HG03439 (cell line): ENCODE results near the gene LRP8.

Experiments
- ATAC-seq: cut with Tn5 transposase; IDR thresholded peaks from one replicate; pipeline ENCODE4 v1.9.1; 2021; ENCODE audit warnings: mild to moderate bottlenecking, moderate library complexity; ENCODE audit not compliant: unreplicated experiment

LRP8 gene

GRCh38 chr1:53308506-53308905 is 19.4 kb downstream of the LRP8 start:
- ATAC-seq: no peak

- ATAC-seq: no peak
Observed at GRCh38 chr1:53307037-53307436, 20.8 kb downstream of the LRP8 start.

GRCh38 chr1:53306168-53306567 is 21.7 kb downstream of the LRP8 start:
- no peak for ATAC-seq

GRCh38 chr1:53305650-53306049 is 22.2 kb downstream of the LRP8 start:
- no peak for ATAC-seq

GRCh38 chr1:53304527-53304926 is 23.3 kb downstream of the LRP8 start:
- no peak for ATAC-seq

- ATAC-seq: no peak
Observed at GRCh38 chr1:53303726-53304515, 23.9 kb downstream of the LRP8 start.

- no peak for ATAC-seq
Observed at GRCh38 chr1:53303243-53303642, 24.6 kb downstream of the LRP8 start.

GRCh38 chr1:53299233-53299632 is 28.6 kb downstream of the LRP8 start:
- ATAC-seq: no peak

- no peak for ATAC-seq
Observed at GRCh38 chr1:53298045-53298637, 29.7 kb downstream of the LRP8 start.

- no peak for ATAC-seq
Observed at GRCh38 chr1:53297195-53297594, 30.7 kb downstream of the LRP8 start.

- ATAC-seq: no peak
Observed at GRCh38 chr1:53296117-53296749, 31.6 kb downstream of the LRP8 start.

- no peak for ATAC-seq
Observed at GRCh38 chr1:53295726-53296116, 32.1 kb downstream of the LRP8 start.

- ATAC-seq: no peak
Observed at GRCh38 chr1:53295295-53295694, 32.6 kb downstream of the LRP8 start.

GRCh38 chr1:53294567-53294966 is 33.3 kb downstream of the LRP8 start:
- no peak for ATAC-seq

GRCh38 chr1:53294061-53294460 is 33.8 kb downstream of the LRP8 start:
- no peak for ATAC-seq

- ATAC-seq: no peak
Observed at GRCh38 chr1:53293123-53293522, 34.7 kb downstream of the LRP8 start.

- ATAC-seq: no peak
Observed at GRCh38 chr1:53292690-53293089, 35.2 kb downstream of the LRP8 start.

- no peak for ATAC-seq
Observed at GRCh38 chr1:53291574-53291973, 36.3 kb downstream of the LRP8 start.

- no peak for ATAC-seq
Observed at GRCh38 chr1:53288790-53289429, 39.0 kb downstream of the LRP8 start.

- ATAC-seq: no peak
Observed at GRCh38 chr1:53288002-53288789, 39.7 kb downstream of the LRP8 start.

- no peak for ATAC-seq
Observed at GRCh38 chr1:53286955-53287354, 40.9 kb downstream of the LRP8 start.
